ENCODE measurements around the gene DEPP1. TPM values are rescaled to one million over a fixed set of nuclear protein-coding genes. Genes with fewer than 3 reads are reported as not detected.

The DEPP1 gene
- total RNA-seq, 2 donors from 2014 or later, result 11.1 to 20.2 TPM

DNA sequence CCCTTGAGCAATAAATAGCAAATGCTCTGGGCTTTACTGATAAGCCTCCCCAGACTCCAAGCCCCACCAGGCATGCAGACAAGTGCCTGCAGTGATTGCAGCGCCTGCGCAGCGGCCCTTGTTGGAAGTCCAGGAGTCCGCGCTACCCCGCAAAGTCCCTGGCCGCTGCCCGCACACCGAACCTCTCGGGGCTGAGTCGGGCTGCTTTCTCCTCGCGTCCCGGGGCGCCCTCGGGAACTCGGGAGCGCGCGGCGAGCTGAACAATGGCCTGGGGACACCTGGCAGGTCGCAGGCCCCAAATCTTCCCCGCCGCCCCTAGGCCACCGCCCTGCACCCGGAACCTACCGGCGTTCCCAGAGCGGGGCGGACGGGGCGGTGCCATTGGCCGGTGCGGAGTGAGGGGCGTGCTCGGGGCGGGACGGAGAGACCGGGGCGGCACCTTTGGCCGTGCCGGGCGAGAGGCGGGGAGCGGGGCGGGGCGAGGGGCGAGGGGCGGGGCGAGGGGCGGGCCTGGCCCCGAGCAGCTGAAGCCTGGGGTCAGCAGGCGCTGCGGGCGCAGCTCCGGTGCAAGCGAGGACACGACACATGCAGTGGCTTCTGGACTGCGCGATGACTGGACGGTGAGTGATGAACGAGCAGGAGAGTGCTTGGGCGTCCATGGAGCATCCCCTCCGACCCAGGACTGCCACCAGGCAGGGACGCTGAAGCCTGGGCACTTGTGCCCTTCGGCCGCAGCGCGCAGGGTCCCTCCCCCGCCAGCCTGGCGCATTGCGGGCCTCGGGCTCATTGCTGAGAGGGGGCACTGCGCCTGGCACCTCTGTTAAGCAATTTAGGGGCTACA lies 19.1 kb downstream of the DEPP1 start, which contains the start of gene RASSF4:
Gene RASSF4 (plus strand): TSS at position 556 of the 841 bp plus-strand sequence. CDS start 10,401 bp downstream, outside the sequence.
- peaks cover 4% of the 10 kb centered on the region for H3K4me1 ChIP-seq
- H3K9me3 ChIP-seq, result no peaks in the 10 kb centered on the region
- H3K9ac ChIP-seq (ENCODE audit: low read depth in 2 of 2, low read length in 2 of 2), result peak within 1 kb of the TSS; percentile 90
- TF ChIP-seq, protein P1, sequence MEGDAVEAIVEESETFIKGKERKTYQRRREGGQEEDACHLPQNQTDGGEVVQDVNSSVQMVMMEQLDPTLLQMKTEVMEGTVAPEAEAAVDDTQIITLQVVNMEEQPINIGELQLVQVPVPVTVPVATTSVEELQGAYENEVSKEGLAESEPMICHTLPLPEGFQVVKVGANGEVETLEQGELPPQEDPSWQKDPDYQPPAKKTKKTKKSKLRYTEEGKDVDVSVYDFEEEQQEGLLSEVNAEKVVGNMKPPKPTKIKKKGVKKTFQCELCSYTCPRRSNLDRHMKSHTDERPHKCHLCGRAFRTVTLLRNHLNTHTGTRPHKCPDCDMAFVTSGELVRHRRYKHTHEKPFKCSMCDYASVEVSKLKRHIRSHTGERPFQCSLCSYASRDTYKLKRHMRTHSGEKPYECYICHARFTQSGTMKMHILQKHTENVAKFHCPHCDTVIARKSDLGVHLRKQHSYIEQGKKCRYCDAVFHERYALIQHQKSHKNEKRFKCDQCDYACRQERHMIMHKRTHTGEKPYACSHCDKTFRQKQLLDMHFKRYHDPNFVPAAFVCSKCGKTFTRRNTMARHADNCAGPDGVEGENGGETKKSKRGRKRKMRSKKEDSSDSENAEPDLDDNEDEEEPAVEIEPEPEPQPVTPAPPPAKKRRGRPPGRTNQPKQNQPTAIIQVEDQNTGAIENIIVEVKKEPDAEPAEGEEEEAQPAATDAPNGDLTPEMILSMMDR (IDR thresholded peaks at IDR 0.05), result no peak
- peak within 1 kb of the TSS; percentile 74 for H3K27ac ChIP-seq
- peak within 1 kb of the TSS; percentile 75 for H3K4me3 ChIP-seq
- H3K36me3 ChIP-seq, result no peaks in the 10 kb centered on the region
- intact Hi-C loops (cut with DNase I), result no loop called here
- DNase-seq, result peak; percentile 97
- no peaks in the 10 kb centered on the region for H3K27me3 ChIP-seq

DNA sequence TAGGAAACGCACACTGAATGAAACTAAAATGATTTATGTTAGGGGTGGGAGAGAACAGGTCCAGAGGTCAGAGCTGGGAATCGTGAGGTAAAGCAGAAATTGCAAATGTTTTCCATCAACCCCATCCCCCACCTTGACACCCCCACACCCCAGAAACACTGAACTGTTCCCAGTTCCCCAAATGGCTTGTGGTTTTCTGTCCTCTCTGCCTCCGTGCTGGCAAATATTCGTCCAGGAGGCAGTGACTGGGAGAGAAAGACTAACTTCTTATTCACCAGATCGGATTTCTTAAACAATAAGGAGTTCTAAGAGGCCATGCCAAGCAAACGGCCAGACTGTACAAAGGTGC lies 19.7 kb downstream of the DEPP1 start:
- peaks cover 4% of the 10 kb centered on the region for H3K4me1 ChIP-seq
- H3K4me3 ChIP-seq, result peak overlapping the region; percentile 75
- DNase-seq, result no peak
- no peaks in the 10 kb centered on the region for H3K9me3 ChIP-seq
- TF ChIP-seq, protein P1 (IDR thresholded peaks at IDR 0.05), result no peak
- no peaks in the 10 kb centered on the region for H3K27me3 ChIP-seq
- H3K36me3 ChIP-seq, result no peaks in the 10 kb centered on the region
- peak overlapping the region; percentile 74 for H3K27ac ChIP-seq
- H3K9ac ChIP-seq (ENCODE audit: low read depth in 2 of 2, low read length in 2 of 2), result peak overlapping the region; percentile 86 to 90
- intact Hi-C loops (cut with DNase I), result no loop called here

DNA sequence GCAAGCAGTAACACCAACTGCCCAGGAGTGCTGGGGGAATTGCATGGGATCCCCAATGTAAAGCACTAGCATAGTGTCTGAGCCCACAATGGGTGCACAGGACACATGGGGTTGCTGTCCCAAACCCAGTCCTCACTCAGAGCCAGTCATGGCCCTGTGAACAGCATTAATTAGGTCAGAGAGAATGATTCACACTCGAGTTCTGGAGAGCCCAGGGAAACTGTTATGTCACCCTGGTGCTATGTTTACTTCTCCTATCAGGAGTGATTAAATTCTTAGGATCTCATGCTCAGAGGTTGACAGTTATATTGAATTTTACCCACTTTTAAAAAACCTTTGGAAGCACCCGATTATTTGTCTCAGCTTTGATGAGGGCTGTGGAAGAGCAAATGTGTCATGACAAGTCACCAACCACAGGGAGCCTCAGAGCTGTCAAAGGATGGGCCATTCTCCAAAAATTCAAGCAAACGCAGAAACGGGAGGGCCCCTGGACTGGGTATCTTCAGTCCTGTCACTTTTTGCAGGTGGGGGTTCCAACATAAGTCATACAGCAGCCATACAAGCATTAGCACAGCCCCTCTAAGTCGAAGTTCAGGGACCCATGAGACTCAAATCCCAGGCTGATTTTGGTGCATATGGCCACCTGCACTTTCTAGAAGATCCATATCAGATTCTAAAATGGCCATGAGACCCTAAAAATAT lies 20.3 kb downstream of the DEPP1 start:
- H3K27ac ChIP-seq, result peak overlapping the region; percentile 74
- TF ChIP-seq, protein P1 (IDR thresholded peaks at IDR 0.05), result no peak
- no peaks in the 10 kb centered on the region for H3K27me3 ChIP-seq
- peak overlapping the region; percentile 75 for H3K4me3 ChIP-seq
- DNase-seq, result peak; percentile 18
- peaks cover 4% of the 10 kb centered on the region for H3K4me1 ChIP-seq
- H3K9me3 ChIP-seq, result no peaks in the 10 kb centered on the region
- H3K36me3 ChIP-seq, result no peaks in the 10 kb centered on the region
- peak overlapping the region; percentile 86 to 90 for H3K9ac ChIP-seq (ENCODE audit: low read depth in 2 of 2, low read length in 2 of 2)
- intact Hi-C loops (cut with DNase I), result no loop called here

DNA sequence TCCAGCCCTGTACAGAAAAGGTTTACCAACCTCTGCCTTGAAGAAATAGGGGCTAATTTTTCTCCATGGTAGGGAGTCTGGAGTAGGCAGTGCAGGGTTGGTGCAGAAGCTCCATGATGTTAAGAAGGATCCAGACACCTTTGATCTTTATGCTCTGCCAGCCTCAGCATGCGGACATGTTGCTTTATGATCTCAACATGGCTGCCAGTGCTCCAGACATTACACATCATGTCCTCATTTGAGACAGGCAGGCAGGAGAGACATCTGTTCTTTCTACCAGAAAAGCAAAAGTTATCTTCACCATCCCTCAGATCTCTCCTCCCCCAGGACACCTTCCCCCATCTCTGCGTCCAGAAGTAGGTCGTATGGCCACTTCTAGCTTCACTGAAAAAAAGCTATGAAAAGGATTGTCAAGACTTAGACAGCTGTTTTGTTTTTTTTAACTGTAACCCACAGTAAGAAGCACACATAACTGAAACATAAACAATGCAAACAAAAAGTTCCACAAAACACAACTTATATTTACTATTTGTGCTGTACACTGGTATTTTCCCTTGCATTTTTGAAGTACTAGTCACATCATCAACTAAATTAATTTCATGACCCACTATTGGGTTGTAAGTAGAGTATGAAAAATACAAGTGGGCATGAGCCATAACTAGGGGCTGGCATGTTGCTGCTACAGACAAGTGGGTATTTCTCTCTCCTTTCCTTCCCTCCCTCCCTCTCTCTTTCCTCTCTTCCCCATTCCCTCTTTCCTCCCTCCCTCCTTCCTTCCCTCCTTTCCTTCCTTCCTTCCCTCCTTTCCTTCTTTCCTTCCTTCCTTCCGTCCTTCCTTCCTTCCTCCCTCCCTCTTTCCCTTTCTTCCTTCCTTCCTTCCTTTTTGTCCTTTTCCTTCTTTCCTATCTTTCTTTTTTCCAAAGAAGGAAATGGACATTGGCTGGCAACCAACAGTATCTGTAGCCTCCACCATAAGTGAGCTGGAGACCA lies 21.6 kb downstream of the DEPP1 start:
- DNase-seq, result peak; percentile 11
- H3K4me3 ChIP-seq, result no peak overlapping the region
- peaks cover 4% of the 10 kb centered on the region for H3K4me1 ChIP-seq
- no peaks in the 10 kb centered on the region for H3K9me3 ChIP-seq
- TF ChIP-seq, protein P1 (IDR thresholded peaks at IDR 0.05), result no peak
- no peak overlapping the region for H3K9ac ChIP-seq (ENCODE audit: low read depth in 2 of 2, low read length in 2 of 2)
- intact Hi-C loops (cut with DNase I), result no loop called here
- no peaks in the 10 kb centered on the region for H3K27me3 ChIP-seq
- H3K36me3 ChIP-seq, result no peaks in the 10 kb centered on the region
- no peak overlapping the region for H3K27ac ChIP-seq

DNA sequence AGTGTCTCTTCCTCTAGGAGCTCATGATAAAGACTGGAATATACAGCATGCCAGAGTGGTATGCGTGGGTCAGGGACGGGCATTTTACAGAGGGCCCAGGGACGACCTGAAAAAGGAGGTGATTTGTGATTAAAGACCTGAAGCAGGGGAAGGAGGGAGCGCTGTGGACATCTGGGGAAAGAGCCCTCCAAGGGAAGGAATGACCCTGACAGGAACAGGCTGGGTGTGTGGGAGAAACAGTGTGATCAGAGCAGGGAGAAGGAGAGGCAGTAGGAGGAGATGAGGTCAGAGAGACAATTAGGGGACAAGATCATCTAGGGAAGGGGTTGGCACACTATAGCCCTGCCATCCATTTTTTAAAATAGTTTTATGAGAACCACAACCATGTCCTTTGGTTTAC lies 22.4 kb downstream of the DEPP1 start:
- no peak overlapping the region for H3K4me3 ChIP-seq
- H3K9ac ChIP-seq (ENCODE audit: low read depth in 2 of 2, low read length in 2 of 2), result no peak overlapping the region
- TF ChIP-seq, protein P1 (IDR thresholded peaks at IDR 0.05), result no peak
- DNase-seq, result peak; percentile 13
- H3K27ac ChIP-seq, result no peak overlapping the region
- intact Hi-C loops (cut with DNase I), result no loop called here
- peaks cover 4% of the 10 kb centered on the region for H3K4me1 ChIP-seq
- H3K9me3 ChIP-seq, result no peaks in the 10 kb centered on the region
- no peaks in the 10 kb centered on the region for H3K36me3 ChIP-seq
- no peaks in the 10 kb centered on the region for H3K27me3 ChIP-seq
